HTERT RPE-1 (cell line): Measurements from ENCODE around the gene PRR9.
"Not testable (repeated sequence)": the region's sequence is repeated elsewhere in the genome, so short reads cannot be mapped to it uniquely, and the experiment has no call there.

Source experiments
- in situ Hi-C: fragments of 300-500 bp; cut with MboI; formaldehyde crosslinking; loops from 4 replicates; pipeline ENCODE4 v1.14.3; 2020; ENCODE audit warnings: low sequenced_read_pairs

PRR9 gene

GRCh38 chr1:153229076-153229829 lies 11.9 kb downstream of the PRR9 start:
- in situ Hi-C loops, result not testable (repeated sequence)

DNA sequence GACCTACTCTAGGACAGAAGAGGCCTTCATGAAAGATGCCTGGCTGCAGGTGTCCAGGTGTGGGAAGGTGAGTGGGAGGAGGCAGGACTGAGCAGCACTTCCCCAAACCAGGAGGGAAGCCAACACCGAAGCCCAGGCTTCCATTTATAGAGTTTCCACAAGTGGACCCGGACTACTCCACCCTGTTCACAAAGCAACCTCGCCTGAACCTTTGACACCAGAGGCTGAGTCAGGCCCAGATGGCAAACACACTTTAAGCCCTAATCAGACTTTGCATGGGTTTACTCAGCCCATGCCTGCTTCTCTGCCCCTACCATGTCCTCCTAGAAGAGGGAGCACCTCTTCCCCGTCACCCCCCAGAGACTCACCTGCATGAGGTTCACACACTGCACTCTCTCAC lies 14.0 kb downstream of the PRR9 start:
- in situ Hi-C loops, result no loop called here

DNA sequence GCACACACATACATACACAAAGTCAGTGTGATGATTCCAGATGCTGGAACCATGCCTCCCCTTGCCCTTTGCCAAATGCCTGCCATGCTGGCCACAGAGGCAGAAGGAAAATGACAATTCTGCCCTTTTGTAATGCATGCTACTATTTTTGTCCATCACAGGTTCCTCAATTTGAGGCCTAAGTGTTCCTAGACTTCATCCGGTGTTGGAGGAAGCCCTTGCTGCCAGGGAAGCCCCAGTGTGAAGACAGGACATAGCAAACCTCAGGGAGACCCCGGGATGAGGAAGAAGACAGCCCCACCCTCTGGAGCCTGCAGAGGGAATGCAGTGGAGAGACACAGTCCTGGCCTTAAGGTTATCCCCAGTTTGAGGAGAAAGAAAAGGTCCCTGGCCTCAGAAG lies 14.4 kb downstream of the PRR9 start:
- in situ Hi-C loops, result no loop called here

- in situ Hi-C loops, result no loop called here
Observed at GRCh38 chr1:153232553-153232952, 15.2 kb downstream of the PRR9 start.

DNA sequence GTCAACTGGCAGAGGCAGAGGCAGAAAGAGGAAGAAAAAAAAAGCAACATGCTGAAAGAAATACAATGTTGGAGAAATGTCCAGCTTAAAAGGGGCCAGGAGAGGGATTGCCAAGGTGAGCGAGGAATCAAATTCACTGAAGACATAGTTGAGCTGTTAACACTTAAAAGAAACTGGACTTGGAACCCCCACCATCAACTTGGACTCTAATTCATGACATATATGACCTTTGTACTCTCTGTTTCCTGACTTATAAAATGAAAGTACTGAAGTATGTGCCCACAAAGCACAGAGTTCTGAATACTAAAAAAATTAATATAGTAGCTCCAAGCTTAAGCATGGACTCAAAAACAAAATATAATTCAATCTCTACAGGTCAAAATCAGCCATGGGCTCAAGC lies 16.1 kb downstream of the PRR9 start:
- in situ Hi-C loops, result no loop called here

DNA sequence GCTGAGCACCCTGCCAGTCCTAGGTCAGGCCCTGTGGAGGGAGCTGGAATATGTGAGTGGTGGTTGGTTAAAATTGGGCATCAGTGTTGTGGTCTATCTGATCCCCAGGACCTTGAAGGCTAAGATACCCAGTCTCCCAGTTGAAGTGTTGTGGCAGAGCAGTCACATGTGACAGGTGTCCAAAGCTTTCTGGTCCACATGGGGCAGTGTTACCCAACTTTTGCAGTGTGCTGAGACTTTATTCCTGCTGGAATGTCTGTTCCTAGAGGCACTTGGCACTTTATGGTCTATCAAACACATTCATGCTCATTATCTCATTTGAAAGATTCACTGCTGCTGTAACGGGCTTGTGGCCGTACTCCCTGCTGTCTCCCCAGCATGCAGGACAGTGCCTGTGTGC lies 21.1 kb downstream of the PRR9 start:
- in situ Hi-C loops, result no loop called here

DNA sequence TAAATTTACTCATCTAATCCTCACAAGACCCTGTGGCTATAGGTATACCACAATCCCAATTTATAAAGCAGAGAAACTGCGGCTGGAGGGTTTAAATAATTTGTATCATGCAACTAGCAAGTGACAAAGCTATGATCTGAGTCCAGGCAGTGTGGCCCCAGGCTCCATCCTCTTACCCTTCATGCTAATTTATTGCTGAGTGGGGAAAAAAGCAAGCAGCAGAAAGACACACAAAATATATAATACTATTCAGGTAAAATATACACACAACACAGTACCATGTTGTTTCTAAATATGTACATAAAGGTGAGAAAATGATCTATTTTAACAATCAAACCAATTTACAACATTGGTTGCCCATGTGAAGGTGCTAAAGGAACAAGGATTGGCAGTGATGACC lies 24.8 kb downstream of the PRR9 start:
- in situ Hi-C loops, result no loop called here

- in situ Hi-C loops, result no loop called here
Observed at GRCh38 chr1:153245466-153245865, 28.1 kb downstream of the PRR9 start.

DNA sequence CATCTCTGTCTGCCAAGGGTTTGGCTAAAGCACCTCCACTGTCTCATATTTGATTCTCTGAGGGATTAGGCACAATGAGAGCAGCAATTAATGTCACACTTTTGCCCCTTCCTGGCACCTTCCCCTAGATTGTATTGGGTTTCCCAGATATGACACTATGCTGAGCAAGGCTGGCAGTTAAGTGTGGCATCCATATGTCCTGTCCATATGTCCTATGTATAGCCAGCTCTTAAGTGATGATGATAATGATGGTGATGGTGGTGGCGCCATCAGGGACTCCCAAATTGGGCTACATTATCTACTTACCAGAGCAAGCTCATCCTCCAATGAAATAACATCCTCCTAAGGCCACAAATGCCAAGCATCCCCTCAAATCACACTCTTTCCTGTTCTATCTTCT lies 28.6 kb downstream of the PRR9 start:
- in situ Hi-C loops, result no loop called here

DNA sequence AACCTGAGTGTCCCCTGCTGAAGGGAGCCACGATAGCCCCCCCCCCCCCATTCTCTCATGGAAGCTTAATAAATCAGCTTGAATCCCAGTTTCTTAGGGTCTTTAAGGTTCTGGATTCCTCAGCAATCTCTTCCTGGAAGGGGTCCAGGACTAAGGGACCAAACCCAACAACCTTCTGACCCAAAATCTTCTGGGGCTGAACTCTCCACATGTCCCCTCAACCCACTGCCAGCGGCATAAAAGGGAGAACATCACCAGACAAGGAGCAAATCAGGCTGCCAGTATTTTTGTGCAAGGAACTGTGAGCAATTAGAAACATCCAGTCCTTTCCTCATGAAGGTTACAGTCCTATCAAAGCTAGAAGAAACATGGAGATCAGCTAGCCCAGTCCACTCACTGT lies 29.4 kb downstream of the PRR9 start:
- in situ Hi-C loops, result no loop called here

- in situ Hi-C loops, result no loop called here
Observed at GRCh38 chr1:153248176-153248879, 30.9 kb downstream of the PRR9 start.

GRCh38 chr1:153250166-153250565 lies 32.8 kb downstream of the PRR9 start:
- in situ Hi-C loops, result no loop called here

DNA sequence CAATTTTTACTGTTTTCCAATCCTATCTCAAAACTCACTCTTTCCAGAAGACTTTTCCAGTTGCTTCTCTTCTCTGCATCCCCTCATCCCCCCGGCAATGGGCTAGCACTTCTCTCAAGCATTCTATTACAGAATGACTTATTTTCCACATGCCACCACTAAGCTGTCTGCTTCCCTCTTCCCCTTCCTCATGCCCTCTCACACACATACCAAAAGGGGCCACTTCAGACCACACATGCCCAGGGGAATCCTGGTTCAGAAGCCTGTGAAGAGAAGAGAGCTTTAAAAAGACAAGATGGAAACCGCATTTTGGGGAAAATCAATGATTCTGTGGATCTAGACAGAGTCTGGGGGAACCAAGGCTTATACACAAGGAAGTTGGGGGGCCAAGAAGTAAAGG lies 33.7 kb downstream of the PRR9 start:
- in situ Hi-C loops, result no loop called here

DNA sequence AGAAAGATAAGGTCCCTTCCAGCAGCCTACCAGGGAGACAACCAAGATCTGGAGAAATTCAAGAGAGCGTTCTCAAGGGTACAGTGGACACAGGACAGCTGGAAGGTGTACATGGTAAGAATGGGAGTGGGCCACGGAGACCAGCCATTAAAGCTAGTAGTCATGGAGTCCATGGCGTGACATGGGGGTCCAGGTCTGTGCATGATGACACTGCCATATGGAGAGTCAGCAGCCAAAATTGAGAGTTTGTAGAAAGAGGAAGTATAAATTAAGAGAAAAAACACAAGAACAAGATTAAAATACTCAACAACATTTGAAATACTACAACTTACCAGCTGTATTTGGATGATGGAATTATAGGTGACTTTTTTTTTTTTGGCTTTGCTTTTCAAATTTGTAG lies 34.2 kb downstream of the PRR9 start:
- in situ Hi-C loops, result no loop called here

GRCh38 chr1:153251988-153252387 lies 34.6 kb downstream of the PRR9 start:
- in situ Hi-C loops, result no loop called here

DNA sequence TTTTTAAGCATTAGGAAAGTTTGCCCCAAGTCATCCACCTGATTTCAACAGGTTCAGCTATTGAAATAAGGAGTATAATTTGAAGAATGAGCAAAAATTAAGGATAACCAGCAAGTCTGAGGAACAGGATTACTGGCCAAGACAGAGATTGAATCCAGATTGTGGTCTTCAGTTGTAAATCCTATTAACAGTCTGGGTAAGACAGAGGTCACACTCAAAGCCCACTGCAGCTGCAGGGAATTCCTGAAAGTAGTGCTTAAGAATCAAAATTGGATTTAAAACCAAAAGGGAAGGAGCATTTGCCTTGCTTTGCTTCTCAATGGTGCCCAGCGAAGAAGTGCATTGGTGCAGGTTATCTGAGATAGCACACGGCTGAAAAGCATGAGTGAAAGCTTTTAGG lies 35.7 kb downstream of the PRR9 start:
- in situ Hi-C loops, result no loop called here

GRCh38 chr1:153253693-153254092 lies 36.3 kb downstream of the PRR9 start:
- in situ Hi-C loops, result no loop called here

DNA sequence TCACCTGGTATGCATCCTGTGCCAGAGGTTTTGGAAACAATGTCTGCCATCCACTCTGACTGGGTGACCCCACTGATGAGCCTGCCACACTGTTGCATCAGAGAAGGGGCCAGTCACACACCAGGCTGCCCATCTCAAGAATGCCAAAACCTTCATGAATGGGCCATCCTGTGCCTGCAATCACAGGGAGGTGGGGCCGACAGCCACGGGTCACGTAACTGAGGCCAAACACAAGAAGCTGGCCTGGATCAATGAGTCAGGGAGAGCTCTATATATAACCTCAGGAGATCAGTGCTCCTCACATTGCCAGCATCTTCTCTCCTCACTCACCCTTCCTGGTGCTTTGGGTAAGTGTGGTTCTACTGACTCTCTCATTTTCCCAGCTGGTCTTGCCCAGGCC lies 42.0 kb downstream of the PRR9 start, which contains the start of gene LORICRIN:
TSS of gene LORICRIN (plus strand) at position 301 of the 400 bp plus-strand sequence. CDS start 1,263 bp downstream, outside the sequence.
- in situ Hi-C loops, result no loop called here

DNA sequence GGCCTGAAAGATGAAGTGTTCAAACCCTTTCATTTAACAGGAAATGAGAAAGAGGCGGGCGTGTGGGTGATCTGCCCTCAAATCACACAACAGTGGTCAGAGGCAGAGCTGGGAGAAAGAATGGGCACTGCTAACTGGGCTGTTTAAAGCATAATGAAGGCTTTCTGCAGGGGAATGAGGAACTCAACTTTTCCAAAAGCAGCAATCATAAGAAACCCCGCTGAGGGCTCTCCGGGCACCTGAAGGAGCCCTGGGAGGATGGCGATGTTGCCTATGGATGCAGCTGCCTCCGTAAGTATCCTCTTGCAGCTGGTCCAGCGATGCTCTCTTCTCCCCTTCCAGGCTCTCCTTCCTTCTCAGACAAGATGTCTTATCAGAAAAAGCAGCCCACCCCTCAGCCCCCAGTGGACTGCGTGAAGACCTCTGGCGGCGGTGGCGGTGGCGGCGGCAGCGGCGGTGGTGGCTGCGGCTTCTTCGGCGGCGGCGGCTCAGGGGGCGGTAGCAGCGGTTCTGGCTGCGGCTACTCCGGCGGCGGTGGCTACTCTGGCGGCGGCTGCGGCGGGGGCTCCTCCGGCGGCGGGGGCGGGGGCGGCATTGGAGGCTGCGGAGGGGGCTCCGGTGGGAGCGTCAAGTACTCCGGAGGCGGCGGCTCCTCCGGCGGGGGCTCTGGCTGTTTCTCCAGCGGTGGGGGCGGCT lies 43.3 kb downstream of the PRR9 start:
- in situ Hi-C loops, result no loop called here

- in situ Hi-C loops, result no loop called here
Observed at GRCh38 chr1:153261281-153262069, 44.1 kb downstream of the PRR9 start.

DNA sequence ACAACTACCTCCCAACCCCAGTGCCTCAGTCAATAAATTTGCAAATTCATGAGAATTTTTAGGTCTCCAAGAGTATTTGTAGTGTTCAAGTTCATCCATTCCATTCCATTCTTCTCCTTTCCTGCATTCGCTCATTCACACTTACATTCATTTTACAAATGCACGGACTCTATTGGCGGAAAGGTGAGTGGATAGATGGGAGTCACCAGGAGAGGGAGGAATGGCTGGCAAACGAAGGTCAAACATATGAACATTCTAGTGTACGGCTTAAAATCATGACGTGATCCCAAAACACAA lies 44.6 kb downstream of the PRR9 start:
- in situ Hi-C loops, result no loop called here
